HepG2 (cell line): Measurements from ENCODE around the gene FANCE. TPM values are rescaled to one million over a fixed set of nuclear protein-coding genes. Genes with fewer than 3 reads are reported as not detected.

ENCODE experiments used
- AKAP8 ChIP-seq: sonication (generic); formaldehyde crosslinking; IDR thresholded peaks from 2 replicates; pipeline ENCODE4 v1.5.1; 2020; ENCODE audit warnings: mild to moderate bottlenecking, missing genetic modification reagents
- CCDC6 ChIP-seq: sonication (generic); formaldehyde crosslinking; IDR thresholded peaks from 2 replicates; pipeline ENCODE4 v1.8.1; 2022; ENCODE audit warnings: mild to moderate bottlenecking, missing genetic modification reagents, moderate library complexity
- IRX3 ChIP-seq: sonication (generic); formaldehyde crosslinking; IDR thresholded peaks from 2 replicates; pipeline ENCODE4 v1.8.1; 2023; ENCODE audit warnings: mild to moderate bottlenecking, low read depth, missing genetic modification reagents, borderline replicate concordance
- JUN ChIP-seq: sonication (generic); formaldehyde crosslinking; IDR thresholded peaks from 2 replicates; pipeline ENCODE4 v1.4.0; 2020; ENCODE audit warnings: mild to moderate bottlenecking, missing genetic modification reagents
- NCOA2 ChIP-seq: sonication (generic); formaldehyde crosslinking; IDR thresholded peaks from 2 replicates; pipeline ENCODE4 v1.8.0; 2022; ENCODE audit warnings: inconsistent platforms
- NFYB ChIP-seq: sonication (generic); formaldehyde crosslinking; IDR thresholded peaks from 2 replicates; pipeline ENCODE4 v1.4.0; 2020; ENCODE audit warnings: missing genetic modification reagents
- SALL1 ChIP-seq: sonication (generic); formaldehyde crosslinking; IDR thresholded peaks from 2 replicates; pipeline ENCODE4 v1.8.0; 2022; ENCODE audit warnings: mild to moderate bottlenecking, missing genetic modification reagents
- SRY ChIP-seq: sonication (generic); formaldehyde crosslinking; IDR thresholded peaks from 2 replicates; pipeline ENCODE4 v1.8.0; 2022; ENCODE audit warnings: mild to moderate bottlenecking, missing genetic modification reagents
- TGIF2 ChIP-seq: IDR thresholded peaks from 2 replicates; pipeline ENCODE4 v1.6.1; 2016; ENCODE audit warnings: control low read depth, missing compliant biosample characterization
- YY1 ChIP-seq: IDR thresholded peaks from 2 replicates; pipeline ENCODE4 v1.6.1; 2011; ENCODE audit warnings: low read length, low read depth, moderate library complexity, mild to moderate bottlenecking; ENCODE audit not compliant: insufficient read depth, insufficient replicate concordance
- ZNF331 ChIP-seq: sonication (generic); formaldehyde crosslinking; IDR thresholded peaks from 2 replicates; pipeline ENCODE4 v1.4.0; 2020; ENCODE audit warnings: missing genetic modification reagents
- ZNF460 ChIP-seq: sonication (generic); formaldehyde crosslinking; IDR thresholded peaks from 2 replicates; pipeline ENCODE4 v1.5.1; 2020; ENCODE audit warnings: missing genetic modification reagents, mild to moderate bottlenecking, borderline replicate concordance
- ZNF605 ChIP-seq: sonication (generic); formaldehyde crosslinking; IDR thresholded peaks from 2 replicates; pipeline ENCODE4 v1.8.0; 2022; ENCODE audit warnings: mild to moderate bottlenecking, missing genetic modification reagents
- ZNF615 ChIP-seq: sonication (generic); formaldehyde crosslinking; IDR thresholded peaks from 2 replicates; pipeline ENCODE4 v1.5.0; 2020; ENCODE audit warnings: mild to moderate bottlenecking, missing genetic modification reagents, borderline replicate concordance
- polyA plus RNA-seq, 8 experiments: library from polyadenylated mRNA; depleted of rRNA in 3 of 8; stranded (reverse) in 7 of 8; unstranded in 1 of 8; fragments of >200 nt; fragmentation: Illumina TruSeq in 4 of 8; extraction: Trizol in 4 of 8; gene quantifications; 2 replicates each; pipeline versions ENCODE4 v1.2.1 to v1.2.3, GENCODE V29; 2011 to 2016; ENCODE audit warnings: low read depth in 4 of 8, missing spikeins in 1 of 8, mixed read lengths in 1 of 8; ENCODE audit not compliant: insufficient read depth in 1 of 8
- total RNA-seq, 5 experiments: library from RNA; depleted of rRNA; stranded (reverse); fragments of >200 nt; fragmentation: Illumina TruSeq; extraction: Trizol; gene quantifications; 2 replicates each; pipeline ENCODE4 v1.2.3, GENCODE V29; 2016; ENCODE audit warnings: low read depth in 1 of 5
- TF ChIP-seq, protein P1 (sequence below): sonication (generic); formaldehyde crosslinking; IDR thresholded peaks from 2 replicates; pipeline ENCODE4 v1.5.1; 2020; ENCODE audit warnings: mild to moderate bottlenecking, moderate library complexity, missing genetic modification reagents
- TF ChIP-seq, protein P2 (sequence below): sonication (generic); formaldehyde crosslinking; IDR thresholded peaks from 2 replicates; pipeline ENCODE4 v1.4.0; 2020; ENCODE audit warnings: missing genetic modification reagents
- TF ChIP-seq, protein P3 (sequence below): sonication (generic); formaldehyde crosslinking; IDR thresholded peaks from 2 replicates; pipeline ENCODE4 v1.4.0; 2020; ENCODE audit warnings: missing genetic modification reagents, mild to moderate bottlenecking, borderline replicate concordance
- TF ChIP-seq, protein P4 (sequence below): IDR thresholded peaks from 2 replicates; pipeline ENCODE4 v1.6.1; 2016; ENCODE audit warnings: mild to moderate bottlenecking, missing biosample characterization, missing genetic modification reagents

Gene FANCE
- total and polyA plus RNA-seq, 2 of the 13 experiments (the other 11 are each of a cell fraction or from before 2014, with no cell fraction given), result 7.1 to 11.2 TPM

DNA sequence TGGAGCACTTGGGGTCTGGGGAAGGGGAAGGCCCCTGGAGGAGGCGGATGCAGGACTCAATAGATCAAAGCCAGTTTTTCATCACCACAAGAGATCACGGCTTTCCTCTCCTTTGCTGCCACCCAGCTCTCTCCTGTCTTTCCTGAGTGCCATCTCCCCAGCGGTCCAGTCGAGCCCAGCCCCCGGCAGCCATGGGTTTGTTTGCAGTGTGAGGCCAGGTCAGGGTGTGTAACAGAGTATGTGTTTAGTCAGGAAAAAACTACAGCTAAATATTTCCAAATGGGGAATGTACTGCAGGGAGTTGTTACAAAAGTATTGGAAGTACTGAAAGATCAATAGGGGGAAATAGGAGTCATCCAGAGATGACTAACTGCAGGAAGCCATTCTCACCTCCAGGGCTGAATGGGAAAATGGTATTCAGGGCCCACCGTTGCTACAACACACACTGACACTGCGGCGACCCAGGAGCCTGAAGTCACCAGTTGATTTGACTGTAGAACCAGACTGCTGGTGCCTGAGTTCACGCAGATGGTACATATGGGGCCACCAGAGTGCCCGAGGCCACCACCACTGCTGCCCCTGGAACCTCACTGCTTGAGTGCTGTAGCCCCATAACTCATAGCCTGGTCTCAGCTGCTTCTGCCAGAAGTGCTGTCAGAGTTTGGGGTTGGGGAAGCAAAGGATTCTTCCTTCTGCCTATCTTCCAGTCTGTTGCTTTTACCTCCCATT is 23.6 kb upstream of the FANCE start (continued):
- TF ChIP-seq NFYB (CRISPR knock-in tag) (no peak), TGIF2 (CRISPR knock-in tag) (0 out of 2 replicates have a peak, but pooled peaks have one; percentile 7), IRX3 (CRISPR knock-in tag) (no peak), ZNF615 (CRISPR knock-in tag) (no peak), ZNF331 (CRISPR knock-in tag) (peak; percentile 66; the same call in 1 of the 2 replicates), SRY (CRISPR knock-in tag) (0 out of 2 replicates have a peak, but pooled peaks have one; percentile 34), YY1 (peak; percentile 50), SALL1 (peak; percentile 82), ZNF460 (CRISPR knock-in tag) (no peak), AKAP8 (CRISPR knock-in tag) (0 out of 2 replicates have a peak, but pooled peaks have one; percentile 16), ZNF605 (0 out of 2 replicates have a peak, but pooled peaks have one; percentile 23), NCOA2 (CRISPR knock-in tag) (peak; percentile 28), CCDC6 (CRISPR knock-in tag) (0 out of 2 replicates have a peak, but pooled peaks have one; percentile 42), JUN (peak; percentile 59; the same call in 1 of the 2 replicates)
- TF ChIP-seq, protein P1, sequence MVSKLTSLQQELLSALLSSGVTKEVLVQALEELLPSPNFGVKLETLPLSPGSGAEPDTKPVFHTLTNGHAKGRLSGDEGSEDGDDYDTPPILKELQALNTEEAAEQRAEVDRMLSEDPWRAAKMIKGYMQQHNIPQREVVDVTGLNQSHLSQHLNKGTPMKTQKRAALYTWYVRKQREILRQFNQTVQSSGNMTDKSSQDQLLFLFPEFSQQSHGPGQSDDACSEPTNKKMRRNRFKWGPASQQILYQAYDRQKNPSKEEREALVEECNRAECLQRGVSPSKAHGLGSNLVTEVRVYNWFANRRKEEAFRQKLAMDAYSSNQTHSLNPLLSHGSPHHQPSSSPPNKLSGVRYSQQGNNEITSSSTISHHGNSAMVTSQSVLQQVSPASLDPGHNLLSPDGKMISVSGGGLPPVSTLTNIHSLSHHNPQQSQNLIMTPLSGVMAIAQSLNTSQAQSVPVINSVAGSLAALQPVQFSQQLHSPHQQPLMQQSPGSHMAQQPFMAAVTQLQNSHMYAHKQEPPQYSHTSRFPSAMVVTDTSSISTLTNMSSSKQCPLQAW, result peak; percentile 66
- TF ChIP-seq, protein P2, sequence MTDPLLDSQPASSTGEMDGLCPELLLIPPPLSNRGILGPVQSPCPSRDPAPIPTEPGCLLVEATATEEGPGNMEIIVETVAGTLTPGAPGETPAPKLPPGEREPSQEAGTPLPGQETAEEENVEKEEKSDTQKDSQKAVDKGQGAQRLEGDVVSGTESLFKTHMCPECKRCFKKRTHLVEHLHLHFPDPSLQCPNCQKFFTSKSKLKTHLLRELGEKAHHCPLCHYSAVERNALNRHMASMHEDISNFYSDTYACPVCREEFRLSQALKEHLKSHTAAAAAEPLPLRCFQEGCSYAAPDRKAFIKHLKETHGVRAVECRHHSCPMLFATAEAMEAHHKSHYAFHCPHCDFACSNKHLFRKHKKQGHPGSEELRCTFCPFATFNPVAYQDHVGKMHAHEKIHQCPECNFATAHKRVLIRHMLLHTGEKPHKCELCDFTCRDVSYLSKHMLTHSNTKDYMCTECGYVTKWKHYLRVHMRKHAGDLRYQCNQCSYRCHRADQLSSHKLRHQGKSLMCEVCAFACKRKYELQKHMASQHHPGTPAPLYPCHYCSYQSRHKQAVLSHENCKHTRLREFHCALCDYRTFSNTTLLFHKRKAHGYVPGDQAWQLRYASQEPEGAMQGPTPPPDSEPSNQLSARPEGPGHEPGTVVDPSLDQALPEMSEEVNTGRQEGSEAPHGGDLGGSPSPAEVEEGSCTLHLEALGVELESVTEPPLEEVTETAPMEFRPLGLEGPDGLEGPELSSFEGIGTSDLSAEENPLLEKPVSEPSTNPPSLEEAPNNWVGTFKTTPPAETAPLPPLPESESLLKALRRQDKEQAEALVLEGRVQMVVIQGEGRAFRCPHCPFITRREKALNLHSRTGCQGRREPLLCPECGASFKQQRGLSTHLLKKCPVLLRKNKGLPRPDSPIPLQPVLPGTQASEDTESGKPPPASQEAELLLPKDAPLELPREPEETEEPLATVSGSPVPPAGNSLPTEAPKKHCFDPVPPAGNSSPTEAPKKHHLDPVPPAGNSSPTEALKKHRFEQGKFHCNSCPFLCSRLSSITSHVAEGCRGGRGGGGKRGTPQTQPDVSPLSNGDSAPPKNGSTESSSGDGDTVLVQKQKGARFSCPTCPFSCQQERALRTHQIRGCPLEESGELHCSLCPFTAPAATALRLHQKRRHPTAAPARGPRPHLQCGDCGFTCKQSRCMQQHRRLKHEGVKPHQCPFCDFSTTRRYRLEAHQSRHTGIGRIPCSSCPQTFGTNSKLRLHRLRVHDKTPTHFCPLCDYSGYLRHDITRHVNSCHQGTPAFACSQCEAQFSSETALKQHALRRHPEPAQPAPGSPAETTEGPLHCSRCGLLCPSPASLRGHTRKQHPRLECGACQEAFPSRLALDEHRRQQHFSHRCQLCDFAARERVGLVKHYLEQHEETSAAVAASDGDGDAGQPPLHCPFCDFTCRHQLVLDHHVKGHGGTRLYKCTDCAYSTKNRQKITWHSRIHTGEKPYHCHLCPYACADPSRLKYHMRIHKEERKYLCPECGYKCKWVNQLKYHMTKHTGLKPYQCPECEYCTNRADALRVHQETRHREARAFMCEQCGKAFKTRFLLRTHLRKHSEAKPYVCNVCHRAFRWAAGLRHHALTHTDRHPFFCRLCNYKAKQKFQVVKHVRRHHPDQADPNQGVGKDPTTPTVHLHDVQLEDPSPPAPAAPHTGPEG (CRISPR knock-in tag), result no peak
- TF ChIP-seq, protein P3, sequence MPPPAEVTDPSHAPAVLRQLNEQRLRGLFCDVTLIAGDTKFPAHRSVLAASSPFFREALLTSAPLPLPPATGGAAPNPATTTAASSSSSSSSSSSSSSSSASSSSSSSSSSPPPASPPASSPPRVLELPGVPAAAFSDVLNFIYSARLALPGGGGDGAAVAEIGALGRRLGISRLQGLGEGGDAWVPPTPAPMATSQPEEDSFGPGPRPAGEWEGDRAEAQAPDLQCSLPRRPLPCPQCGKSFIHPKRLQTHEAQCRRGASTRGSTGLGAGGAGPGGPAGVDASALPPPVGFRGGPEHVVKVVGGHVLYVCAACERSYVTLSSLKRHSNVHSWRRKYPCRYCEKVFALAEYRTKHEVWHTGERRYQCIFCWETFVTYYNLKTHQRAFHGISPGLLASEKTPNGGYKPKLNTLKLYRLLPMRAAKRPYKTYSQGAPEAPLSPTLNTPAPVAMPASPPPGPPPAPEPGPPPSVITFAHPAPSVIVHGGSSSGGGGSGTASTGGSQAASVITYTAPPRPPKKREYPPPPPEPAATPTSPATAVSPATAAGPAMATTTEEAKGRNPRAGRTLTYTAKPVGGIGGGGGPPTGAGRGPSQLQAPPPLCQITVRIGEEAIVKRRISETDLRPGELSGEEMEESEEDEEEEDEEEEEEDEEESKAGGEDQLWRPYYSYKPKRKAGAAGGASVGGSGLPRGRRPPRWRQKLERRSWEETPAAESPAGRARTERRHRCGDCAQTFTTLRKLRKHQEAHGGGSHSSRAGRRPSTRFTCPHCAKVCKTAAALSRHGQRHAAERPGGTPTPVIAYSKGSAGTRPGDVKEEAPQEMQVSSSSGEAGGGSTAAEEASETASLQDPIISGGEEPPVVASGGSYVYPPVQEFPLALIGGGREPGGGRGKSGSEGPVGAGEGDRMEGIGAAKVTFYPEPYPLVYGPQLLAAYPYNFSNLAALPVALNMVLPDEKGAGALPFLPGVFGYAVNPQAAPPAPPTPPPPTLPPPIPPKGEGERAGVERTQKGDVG (CRISPR knock-in tag), result no peak
- TF ChIP-seq, protein P4, sequence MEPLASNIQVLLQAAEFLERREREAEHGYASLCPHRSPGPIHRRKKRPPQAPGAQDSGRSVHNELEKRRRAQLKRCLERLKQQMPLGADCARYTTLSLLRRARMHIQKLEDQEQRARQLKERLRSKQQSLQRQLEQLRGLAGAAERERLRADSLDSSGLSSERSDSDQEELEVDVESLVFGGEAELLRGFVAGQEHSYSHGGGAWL (CRISPR knock-in tag), result 0 out of 2 replicates have a peak, but pooled peaks have one; percentile 9
